DND-41 (cell line): ENCODE data around the gene GET4.

Source experiments
- CTCF ChIP-seq: IDR thresholded peaks from 2 replicates; pipeline ENCODE4 v1.5.1; 2012; ENCODE audit warnings: borderline replicate concordance, low read length, moderate library complexity, mild to moderate bottlenecking; ENCODE audit not compliant: poor library complexity, severe bottlenecking; ENCODE audit errors: extremely low read depth
- EZH2 ChIP-seq: IDR thresholded peaks from 3 replicates; pipeline ENCODE4 v1.6.1; 2012; ENCODE audit warnings: borderline replicate concordance, low read depth, mild to moderate bottlenecking, moderate library complexity, low read length, inconsistent platforms; ENCODE audit not compliant: severe bottlenecking

- TF ChIP-seq CTCF (no peak), EZH2 (no peak)
These were observed 33.1 kb upstream of the GET4 start for GRCh38 chr7:843230-843629.
